Measurements from ENCODE around the gene PRH2.

The PRH2 gene

DNA sequence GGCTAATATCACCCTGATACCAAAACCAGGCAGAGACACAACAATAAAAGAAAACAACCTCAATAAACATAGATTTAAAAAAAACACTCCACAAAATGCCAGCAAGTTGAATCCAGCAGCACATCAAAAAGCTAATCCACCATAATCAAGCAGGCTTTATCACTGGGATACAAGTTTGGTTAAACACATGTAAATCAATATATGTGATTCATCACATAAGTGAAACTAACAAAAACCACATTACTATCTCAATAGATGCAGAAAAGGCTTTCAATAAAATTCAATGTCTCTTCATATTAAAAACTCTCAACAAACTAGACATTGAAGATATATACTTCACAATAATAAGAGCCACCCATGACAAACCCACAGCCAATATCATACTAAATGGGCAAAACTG lies 27.0 kb downstream of the PRH2 start:
- H3K4me1 ChIP-seq (ENCODE audit: control insufficient read depth, insufficient read depth, low read depth, low read length) = no peaks in the 10 kb centered on the region
- H2BK15ac ChIP-seq (ENCODE audit: low read depth, poor library complexity, severe bottlenecking) = no peak overlapping the region
- peaks cover 14% of the 10 kb centered on the region for H3K79me1 ChIP-seq (replicated peaks; ENCODE audit: low read length, poor library complexity, severe bottlenecking)
- H4K8ac ChIP-seq (ENCODE audit: low read length) = no peak overlapping the region
- peaks cover 31% of the 10 kb centered on the region for H3K9me3 ChIP-seq (ENCODE audit: control insufficient read depth, low read length)
- no peak overlapping the region for H4K91ac ChIP-seq (ENCODE audit: low read length)
- H2BK5ac ChIP-seq (ENCODE audit: low read depth, low read length, poor library complexity, severe bottlenecking) = no peak overlapping the region
- H2BK120ac ChIP-seq (ENCODE audit: low read depth, low read length) = no peak overlapping the region
- no peak overlapping the region for H3K4me3 ChIP-seq (ENCODE audit: insufficient read depth in 1 of 2, low read depth in 1 of 2, low read length in 2 of 2)
- no peak overlapping the region for H3K4me2 ChIP-seq (ENCODE audit: low read length, poor library complexity, severe bottlenecking)
- no peak overlapping the region for H3K14ac ChIP-seq (ENCODE audit: low read length in 2 of 2)
- no peak overlapping the region for H3K9ac ChIP-seq (ENCODE audit: low read length)
- H2AK5ac ChIP-seq (ENCODE audit: low read length, severe bottlenecking) = no peak overlapping the region
- H3K36me3 ChIP-seq (ENCODE audit: control insufficient read depth in 1 of 2, insufficient read depth in 2 of 2, low read depth in 1 of 2, low read length in 2 of 2) = no peaks in the 10 kb centered on the region
- H3K27ac ChIP-seq (ENCODE audit: low read length, poor library complexity, severe bottlenecking) = no peak overlapping the region
- no peak overlapping the region for H2BK12ac ChIP-seq (ENCODE audit: low read length in 2 of 2)
- no peak overlapping the region for H3K4ac ChIP-seq (ENCODE audit: low read depth in 1 of 2, low read length in 2 of 2)
- H3K27me3 ChIP-seq (ENCODE audit: control insufficient read depth in 1 of 2, insufficient read depth in 1 of 2, low read length in 2 of 2) = no peaks in the 10 kb centered on the region
- no peak overlapping the region for H3K18ac ChIP-seq (ENCODE audit: low read depth in 1 of 2, low read length in 2 of 2)
- no peak overlapping the region for H3K23ac ChIP-seq (ENCODE audit: low read length in 2 of 2)
- no peak overlapping the region for H2AFZ ChIP-seq (ENCODE audit: low read depth, low read length)
- DNase-seq = no peak

DNA sequence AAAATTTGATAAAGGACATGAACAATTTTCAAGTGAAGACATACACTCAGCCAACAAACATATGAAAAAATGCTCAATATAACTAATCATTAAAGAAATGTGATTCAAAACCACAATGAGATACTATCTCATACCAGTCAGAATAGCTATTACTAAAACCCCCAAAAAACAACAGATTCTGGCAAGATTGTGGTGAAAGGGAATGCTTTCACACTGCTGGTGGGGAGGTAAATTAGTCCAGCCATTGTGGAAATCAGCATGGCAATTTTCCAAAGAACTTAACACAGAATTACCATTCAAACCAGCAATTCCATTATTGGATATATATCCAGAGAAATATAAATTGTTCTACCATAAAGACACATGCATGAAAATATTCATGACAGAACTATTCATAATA lies 28.7 kb downstream of the PRH2 start:
- no peak overlapping the region for H3K14ac ChIP-seq (ENCODE audit: low read length in 2 of 2)
- no peak overlapping the region for H2BK5ac ChIP-seq (ENCODE audit: low read depth, low read length, poor library complexity, severe bottlenecking)
- H3K4me1 ChIP-seq (ENCODE audit: control insufficient read depth, insufficient read depth, low read depth, low read length) = no peaks in the 10 kb centered on the region
- H2BK15ac ChIP-seq (ENCODE audit: low read depth, poor library complexity, severe bottlenecking) = no peak overlapping the region
- H2AK5ac ChIP-seq (ENCODE audit: low read length, severe bottlenecking) = no peak overlapping the region
- no peak overlapping the region for H4K91ac ChIP-seq (ENCODE audit: low read length)
- H2BK120ac ChIP-seq (ENCODE audit: low read depth, low read length) = no peak overlapping the region
- H3K18ac ChIP-seq (ENCODE audit: low read depth in 1 of 2, low read length in 2 of 2) = no peak overlapping the region
- H3K4ac ChIP-seq (ENCODE audit: low read depth in 1 of 2, low read length in 2 of 2) = no peak overlapping the region
- no peak overlapping the region for H3K9ac ChIP-seq (ENCODE audit: low read length)
- no peak overlapping the region for H2AFZ ChIP-seq (ENCODE audit: low read depth, low read length)
- no peaks in the 10 kb centered on the region for H3K27me3 ChIP-seq (ENCODE audit: control insufficient read depth in 1 of 2, insufficient read depth in 1 of 2, low read length in 2 of 2)
- no peak overlapping the region for H3K4me3 ChIP-seq (ENCODE audit: insufficient read depth in 1 of 2, low read depth in 1 of 2, low read length in 2 of 2)
- peaks cover 0 to 2% of the 10 kb centered on the region in 2 experiments for H3K36me3 ChIP-seq (ENCODE audit: control insufficient read depth in 1 of 2, insufficient read depth in 2 of 2, low read depth in 1 of 2, low read length in 2 of 2)
- H3K79me1 ChIP-seq (replicated peaks; ENCODE audit: low read length, poor library complexity, severe bottlenecking) = peaks cover 13% of the 10 kb centered on the region
- peaks cover 31% of the 10 kb centered on the region for H3K9me3 ChIP-seq (ENCODE audit: control insufficient read depth, low read length)
- no peak overlapping the region for H4K8ac ChIP-seq (ENCODE audit: low read length)
- no peak overlapping the region for H2BK12ac ChIP-seq (ENCODE audit: low read length in 2 of 2)
- H3K27ac ChIP-seq (ENCODE audit: low read length, poor library complexity, severe bottlenecking) = no peak overlapping the region
- no peak for DNase-seq
- no peak overlapping the region for H3K23ac ChIP-seq (ENCODE audit: low read length in 2 of 2)
- no peak overlapping the region for H3K4me2 ChIP-seq (ENCODE audit: low read length, poor library complexity, severe bottlenecking)

DNA sequence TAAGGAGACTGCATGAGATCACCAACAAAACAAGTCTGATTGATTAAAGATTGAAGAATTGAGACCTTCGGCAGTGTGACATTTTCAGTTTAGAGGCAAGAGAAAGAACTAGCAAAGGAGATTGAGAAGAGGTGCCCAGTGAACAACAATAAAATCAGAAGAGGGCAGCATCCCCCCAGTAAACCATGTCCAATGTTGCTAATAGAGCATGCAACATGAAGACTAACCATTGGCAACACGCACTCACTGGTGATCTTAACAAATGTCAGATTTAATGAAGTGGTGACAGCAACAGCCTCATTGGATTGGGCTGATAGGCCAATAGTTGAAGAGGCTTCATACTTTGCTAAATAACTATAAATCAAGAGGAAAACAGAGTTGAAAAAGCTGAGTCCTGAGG lies 30.8 kb downstream of the PRH2 start:
- DNase-seq = no peak
- Histone ChIP-seq H3K4me3 (ENCODE audit: insufficient read depth in 1 of 2, low read depth in 1 of 2, low read length in 2 of 2) (no peak overlapping the region), H2BK15ac (ENCODE audit: low read depth, poor library complexity, severe bottlenecking) (no peak overlapping the region), H2BK120ac (ENCODE audit: low read depth, low read length) (no peak overlapping the region), H3K4ac (ENCODE audit: low read depth in 1 of 2, low read length in 2 of 2) (no peak overlapping the region), H3K36me3 (ENCODE audit: control insufficient read depth in 1 of 2, insufficient read depth in 2 of 2, low read depth in 1 of 2, low read length in 2 of 2) (peaks cover 0 to 2% of the 10 kb centered on the region in 2 experiments), H2AFZ (ENCODE audit: low read depth, low read length) (no peak overlapping the region), H3K9ac (ENCODE audit: low read length) (no peak overlapping the region), H3K23ac (ENCODE audit: low read length in 2 of 2) (no peak overlapping the region), H2AK5ac (ENCODE audit: low read length, severe bottlenecking) (no peak overlapping the region), H3K18ac (ENCODE audit: low read depth in 1 of 2, low read length in 2 of 2) (no peak overlapping the region), H4K8ac (ENCODE audit: low read length) (no peak overlapping the region), H3K79me1 (replicated peaks; ENCODE audit: low read length, poor library complexity, severe bottlenecking) (peaks cover 4% of the 10 kb centered on the region), H3K14ac (ENCODE audit: low read length in 2 of 2) (no peak overlapping the region), H2BK12ac (ENCODE audit: low read length in 2 of 2) (no peak overlapping the region), H3K9me3 (ENCODE audit: control insufficient read depth, low read length) (peaks cover 21% of the 10 kb centered on the region), H3K4me1 (ENCODE audit: control insufficient read depth, insufficient read depth, low read depth, low read length) (no peaks in the 10 kb centered on the region), H2BK5ac (ENCODE audit: low read depth, low read length, poor library complexity, severe bottlenecking) (no peak overlapping the region), H3K27ac (ENCODE audit: low read length, poor library complexity, severe bottlenecking) (no peak overlapping the region), H4K91ac (ENCODE audit: low read length) (no peak overlapping the region), H3K27me3 (ENCODE audit: control insufficient read depth in 1 of 2, insufficient read depth in 1 of 2, low read length in 2 of 2) (no peaks in the 10 kb centered on the region), H3K4me2 (ENCODE audit: low read length, poor library complexity, severe bottlenecking) (no peak overlapping the region)
- WGBS = 94% methylated on average over 2 of the region's 2 CpGs

DNA sequence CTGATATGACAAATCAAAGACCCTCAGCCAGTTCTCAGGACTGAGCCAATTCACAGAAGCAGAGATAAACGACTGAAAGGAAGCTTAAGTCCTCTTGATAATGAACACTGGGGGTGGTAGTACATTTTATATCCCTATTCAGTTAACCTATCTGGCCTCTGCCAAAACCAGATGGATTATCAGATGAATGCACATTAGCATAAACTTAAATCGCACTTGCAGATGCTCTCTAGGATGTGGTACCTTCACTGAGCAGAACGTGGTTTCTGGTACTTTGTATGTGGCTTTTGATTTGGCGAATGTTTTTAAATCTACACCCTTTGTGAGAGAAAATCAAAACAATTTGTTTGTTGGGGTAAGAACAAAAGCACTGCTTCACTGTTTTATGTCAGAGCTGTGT lies 31.2 kb downstream of the PRH2 start:
- Histone ChIP-seq H3K14ac (ENCODE audit: low read length in 2 of 2) (no peak overlapping the region), H3K27me3 (ENCODE audit: control insufficient read depth in 1 of 2, insufficient read depth in 1 of 2, low read length in 2 of 2) (no peaks in the 10 kb centered on the region), H4K8ac (ENCODE audit: low read length) (no peak overlapping the region), H3K4me2 (ENCODE audit: low read length, poor library complexity, severe bottlenecking) (no peak overlapping the region), H3K4me3 (ENCODE audit: insufficient read depth in 1 of 2, low read depth in 1 of 2, low read length in 2 of 2) (no peak overlapping the region), H2BK120ac (ENCODE audit: low read depth, low read length) (no peak overlapping the region), H3K9ac (ENCODE audit: low read length) (no peak overlapping the region), H3K79me1 (replicated peaks; ENCODE audit: low read length, poor library complexity, severe bottlenecking) (peaks cover 4% of the 10 kb centered on the region), H3K4ac (ENCODE audit: low read depth in 1 of 2, low read length in 2 of 2) (no peak overlapping the region), H3K4me1 (ENCODE audit: control insufficient read depth, insufficient read depth, low read depth, low read length) (no peaks in the 10 kb centered on the region), H2BK12ac (ENCODE audit: low read length in 2 of 2) (no peak overlapping the region), H3K36me3 (ENCODE audit: control insufficient read depth in 1 of 2, insufficient read depth in 2 of 2, low read depth in 1 of 2, low read length in 2 of 2) (peaks cover 0 to 2% of the 10 kb centered on the region in 2 experiments), H2BK15ac (ENCODE audit: low read depth, poor library complexity, severe bottlenecking) (no peak overlapping the region), H3K27ac (ENCODE audit: low read length, poor library complexity, severe bottlenecking) (no peak overlapping the region), H2BK5ac (ENCODE audit: low read depth, low read length, poor library complexity, severe bottlenecking) (no peak overlapping the region), H2AK5ac (ENCODE audit: low read length, severe bottlenecking) (no peak overlapping the region), H3K9me3 (ENCODE audit: control insufficient read depth, low read length) (peaks cover 17% of the 10 kb centered on the region), H4K91ac (ENCODE audit: low read length) (no peak overlapping the region), H3K23ac (ENCODE audit: low read length in 2 of 2) (no peak overlapping the region), H2AFZ (ENCODE audit: low read depth, low read length) (no peak overlapping the region), H3K18ac (ENCODE audit: low read depth in 1 of 2, low read length in 2 of 2) (no peak overlapping the region)
- WGBS = 100% methylated on average over 3 of the region's 4 CpGs
- DNase-seq = no peak
